GM19395 (cell line): ENCODE measurements around the gene MPHOSPH9.
"Not testable (repeated sequence)": the region's sequence is repeated elsewhere in the genome, so short reads cannot be mapped to it uniquely, and the experiment has no call there.

ENCODE experiments used
- ATAC-seq: cut with Tn5 transposase; IDR thresholded peaks from one replicate; pipeline ENCODE4 v1.9.1; 2021; ENCODE audit warnings: mild to moderate bottlenecking, moderate library complexity; ENCODE audit not compliant: unreplicated experiment

Gene MPHOSPH9

GRCh38 chr12:123258593-123258992, 25.7 kb upstream of the MPHOSPH9 start:
- ATAC-seq: no peak

- no peak for ATAC-seq
Measured at GRCh38 chr12:123254853-123255446, 22.0 kb upstream of the MPHOSPH9 start.

- ATAC-seq: no peak
Measured at GRCh38 chr12:123253641-123254459, 20.9 kb upstream of the MPHOSPH9 start.

- not testable (repeated sequence) for ATAC-seq
Measured at GRCh38 chr12:123252365-123252764, 19.4 kb upstream of the MPHOSPH9 start.

GRCh38 chr12:123251403-123252076, 18.6 kb upstream of the MPHOSPH9 start:
- ATAC-seq: no peak

- ATAC-seq: no peak
Measured at GRCh38 chr12:123250471-123251383, 17.8 kb upstream of the MPHOSPH9 start.

GRCh38 chr12:123248996-123249741, 16.2 kb upstream of the MPHOSPH9 start:
- not testable (repeated sequence) for ATAC-seq

GRCh38 chr12:123248129-123248528, 15.2 kb upstream of the MPHOSPH9 start:
- not testable (repeated sequence) for ATAC-seq

- ATAC-seq: no peak
Measured at GRCh38 chr12:123245678-123246077, 12.7 kb upstream of the MPHOSPH9 start.

- no peak for ATAC-seq
Measured at GRCh38 chr12:123243671-123244262, 10.8 kb upstream of the MPHOSPH9 start.

GRCh38 chr12:123242116-123242904, 9.4 kb upstream of the MPHOSPH9 start:
- no peak for ATAC-seq

GRCh38 chr12:123238961-123239360, 6.0 kb upstream of the MPHOSPH9 start:
- ATAC-seq: no peak

- no peak for ATAC-seq
Measured at GRCh38 chr12:123238330-123238682, 5.4 kb upstream of the MPHOSPH9 start.

- peak; percentile 25 for ATAC-seq
Measured at GRCh38 chr12:123237646-123238329, 4.8 kb upstream of the MPHOSPH9 start.

GRCh38 chr12:123233505-123234308, 766 bp upstream of the MPHOSPH9 start:
- ATAC-seq: peak; percentile 6

- ATAC-seq: no peak
Measured at GRCh38 chr12:123232472-123232806, 502 bp downstream of the MPHOSPH9 start.

GRCh38 chr12:123231931-123232330, 1.0 kb downstream of the MPHOSPH9 start:
- ATAC-seq: no peak

GRCh38 chr12:123229051-123229450, 3.9 kb downstream of the MPHOSPH9 start:
- ATAC-seq: no peak
